Measurements from ENCODE around the gene SAP30BP. TPM values are rescaled to one million over a fixed set of nuclear protein-coding genes. Genes with fewer than 3 reads are reported as not detected.
A peak's percentile ranks its signal among the peaks of the same experiment; 100 is the strongest.

SAP30BP gene
- total and polyA plus RNA-seq, 4 donors: 43.3 to 127 (median 75.6) TPM

- intact Hi-C loops (cut with DNase I): loop anchor here (2.0 kb wide), 1 partner anchor 116 kb away; no protein-coding TSS in a partner anchor
- DNase-seq: no peak
- no peaks in the 10 kb centered on the region for H3K27me3 ChIP-seq (ENCODE audit: control insufficient read depth in 1 of 2, insufficient read depth in 2 of 2, low read length in 1 of 2)
- H3K36me3 ChIP-seq (ENCODE audit: control insufficient read depth in 1 of 2, insufficient read depth in 2 of 2, low read length in 1 of 2): no peaks in the 10 kb centered on the region
- no peak for ATAC-seq (ENCODE audit: low FRiP score)
- WGBS, 2 donors: 78 to 79% methylated on average over 12 of the region's 12 CpGs
- no peaks in the 10 kb centered on the region for H3K9me3 ChIP-seq (ENCODE audit: control insufficient read depth, low read length)
- no peaks in the 10 kb centered on the region for H3K4me1 ChIP-seq (ENCODE audit: control insufficient read depth in 1 of 2, insufficient read depth in 2 of 2, low read length in 2 of 2)
- no peak overlapping the region for H3K27ac ChIP-seq (ENCODE audit: low read depth in 1 of 2, low read length in 2 of 2)
- no peak overlapping the region for H3K4me3 ChIP-seq (ENCODE audit: low read length in 2 of 2)
Observed at GRCh38 chr17:75632428-75632827, 34.7 kb upstream of the SAP30BP start.

- 14 to 15% methylated on average over 19 of the region's 19 CpGs for WGBS, 2 donors
- peak; percentile 88 for ATAC-seq (ENCODE audit: low FRiP score)
Observed at GRCh38 chr17:75632863-75633485, 34.2 kb upstream of the SAP30BP start, which contains the start of gene SMIM5. SMIM5 (plus strand) TSS chr17:75633434; CDS start chr17:75640202, 6,768 bp downstream.

GRCh38 chr17:75633486-75634375, 33.4 kb upstream of the SAP30BP start:
- DNase-seq (peak; percentile 91 to 95), ATAC-seq (ENCODE audit: low FRiP score) (peak; percentile 83)
- no peaks in the 10 kb centered on the region for H3K27me3 ChIP-seq (ENCODE audit: control insufficient read depth in 1 of 2, insufficient read depth in 2 of 2, low read length in 1 of 2)
- intact Hi-C loops (cut with DNase I): loop anchor here (2.0 kb wide), 1 partner anchor 115 kb away; no protein-coding TSS in a partner anchor
- H3K27ac ChIP-seq (ENCODE audit: low read depth in 1 of 2, low read length in 2 of 2): peak overlapping the region in 1 of 2 donors; percentile 7
- H3K4me3 ChIP-seq (ENCODE audit: low read length in 2 of 2): no peak overlapping the region
- 9 to 11% methylated on average over 24 to 27 of the region's 27 CpGs for WGBS, 2 donors
- no peaks in the 10 kb centered on the region for H3K36me3 ChIP-seq (ENCODE audit: control insufficient read depth in 1 of 2, insufficient read depth in 2 of 2, low read length in 1 of 2)
- no peaks in the 10 kb centered on the region for H3K4me1 ChIP-seq (ENCODE audit: control insufficient read depth in 1 of 2, insufficient read depth in 2 of 2, low read length in 2 of 2)
- H3K9me3 ChIP-seq (ENCODE audit: control insufficient read depth, low read length): no peaks in the 10 kb centered on the region

More at GRCh38 chr17:75632863-75633485, 34.2 kb upstream of the SAP30BP start, which contains the start of gene SMIM5:
- Histone ChIP-seq H3K27me3 (ENCODE audit: control insufficient read depth in 1 of 2, insufficient read depth in 2 of 2, low read length in 1 of 2) (no peaks in the 10 kb centered on the region), H3K36me3 (ENCODE audit: control insufficient read depth in 1 of 2, insufficient read depth in 2 of 2, low read length in 1 of 2) (no peaks in the 10 kb centered on the region), H3K9me3 (ENCODE audit: control insufficient read depth, low read length) (no peaks in the 10 kb centered on the region), H3K4me1 (ENCODE audit: control insufficient read depth in 1 of 2, insufficient read depth in 2 of 2, low read length in 2 of 2) (no peaks in the 10 kb centered on the region), H3K27ac (ENCODE audit: low read depth in 1 of 2, low read length in 2 of 2) (peak within 1 kb of the TSS in 1 of 2 donors; percentile 7), H3K4me3 (ENCODE audit: low read length in 2 of 2) (no peak within 1 kb of the TSS)
- DNase-seq: peak; percentile 93 to 97
- intact Hi-C loops (cut with DNase I): loop anchor here (2.0 kb wide), 1 partner anchor 116 kb away; no protein-coding TSS in a partner anchor

GRCh38 chr17:75634376-75634740, 32.8 kb upstream of the SAP30BP start:
- no peaks in the 10 kb centered on the region for H3K9me3 ChIP-seq (ENCODE audit: control insufficient read depth, low read length)
- DNase-seq (no peak), ATAC-seq (ENCODE audit: low FRiP score) (no peak)
- no peak overlapping the region for H3K4me3 ChIP-seq (ENCODE audit: low read length in 2 of 2)
- intact Hi-C loops (cut with DNase I): no loop called here
- H3K27me3 ChIP-seq (ENCODE audit: control insufficient read depth in 1 of 2, insufficient read depth in 2 of 2, low read length in 1 of 2): no peaks in the 10 kb centered on the region
- WGBS, 2 donors: 89 to 90% methylated on average over 9 of the region's 9 CpGs
- no peaks in the 10 kb centered on the region for H3K36me3 ChIP-seq (ENCODE audit: control insufficient read depth in 1 of 2, insufficient read depth in 2 of 2, low read length in 1 of 2)
- no peak overlapping the region for H3K27ac ChIP-seq (ENCODE audit: low read depth in 1 of 2, low read length in 2 of 2)
- no peaks in the 10 kb centered on the region for H3K4me1 ChIP-seq (ENCODE audit: control insufficient read depth in 1 of 2, insufficient read depth in 2 of 2, low read length in 2 of 2)

GRCh38 chr17:75634754-75635609, 32.2 kb upstream of the SAP30BP start:
- intact Hi-C loops (cut with DNase I): no loop called here
- no peaks in the 10 kb centered on the region for H3K27me3 ChIP-seq (ENCODE audit: control insufficient read depth in 1 of 2, insufficient read depth in 2 of 2, low read length in 1 of 2)
- ATAC-seq (ENCODE audit: low FRiP score) (no peak), DNase-seq (no peak)
- no peaks in the 10 kb centered on the region for H3K36me3 ChIP-seq (ENCODE audit: control insufficient read depth in 1 of 2, insufficient read depth in 2 of 2, low read length in 1 of 2)
- H3K27ac ChIP-seq (ENCODE audit: low read depth in 1 of 2, low read length in 2 of 2): no peak overlapping the region
- WGBS, 2 donors: 86 to 87% methylated on average over 20 of the region's 20 CpGs
- H3K4me3 ChIP-seq (ENCODE audit: low read length in 2 of 2): no peak overlapping the region
- no peaks in the 10 kb centered on the region for H3K9me3 ChIP-seq (ENCODE audit: control insufficient read depth, low read length)
- no peaks in the 10 kb centered on the region for H3K4me1 ChIP-seq (ENCODE audit: control insufficient read depth in 1 of 2, insufficient read depth in 2 of 2, low read length in 2 of 2)

- ATAC-seq (ENCODE audit: low FRiP score): no peak
- Histone ChIP-seq H3K4me3 (ENCODE audit: low read length in 2 of 2) (no peak overlapping the region), H3K36me3 (ENCODE audit: control insufficient read depth in 1 of 2, insufficient read depth in 2 of 2, low read length in 1 of 2) (no peaks in the 10 kb centered on the region), H3K27me3 (ENCODE audit: control insufficient read depth in 1 of 2, insufficient read depth in 2 of 2, low read length in 1 of 2) (no peaks in the 10 kb centered on the region), H3K9me3 (ENCODE audit: control insufficient read depth, low read length) (no peaks in the 10 kb centered on the region), H3K27ac (ENCODE audit: low read depth in 1 of 2, low read length in 2 of 2) (no peak overlapping the region), H3K4me1 (ENCODE audit: control insufficient read depth in 1 of 2, insufficient read depth in 2 of 2, low read length in 2 of 2) (no peaks in the 10 kb centered on the region)
- DNase-seq: no peak
- WGBS, 2 donors: 87 to 90% methylated on average over 16 of the region's 16 CpGs
- intact Hi-C loops (cut with DNase I): no loop called here
Observed at GRCh38 chr17:75635610-75636202, 31.4 kb upstream of the SAP30BP start.

GRCh38 chr17:75636381-75637142, 30.6 kb upstream of the SAP30BP start:
- intact Hi-C loops (cut with DNase I): no loop called here
- ATAC-seq (ENCODE audit: low FRiP score): no peak
- H3K36me3 ChIP-seq (ENCODE audit: control insufficient read depth in 1 of 2, insufficient read depth in 2 of 2, low read length in 1 of 2): no peaks in the 10 kb centered on the region
- H3K9me3 ChIP-seq (ENCODE audit: control insufficient read depth, low read length): no peaks in the 10 kb centered on the region
- DNase-seq: no peak
- H3K4me3 ChIP-seq (ENCODE audit: low read length in 2 of 2): no peak overlapping the region
- H3K4me1 ChIP-seq (ENCODE audit: control insufficient read depth in 1 of 2, insufficient read depth in 2 of 2, low read length in 2 of 2): no peaks in the 10 kb centered on the region
- 91 to 93% methylated on average over 19 of the region's 19 CpGs for WGBS, 2 donors
- no peak overlapping the region for H3K27ac ChIP-seq (ENCODE audit: low read depth in 1 of 2, low read length in 2 of 2)
- no peaks in the 10 kb centered on the region for H3K27me3 ChIP-seq (ENCODE audit: control insufficient read depth in 1 of 2, insufficient read depth in 2 of 2, low read length in 1 of 2)
